DND-41 (cell line): ENCODE results near the gene SDHB.
A peak's percentile ranks its signal among the peaks of the same experiment; 100 is the strongest.

Source experiments
- ATAC-seq: fragments of 200-7000 bp; cut with Tn5 transposase; 3 replicates; pipeline ENCODE4 v1.9.1; 2021; ENCODE audit warnings: low read depth; ENCODE audit not compliant: insufficient read depth
- DNase-seq: peaks from one replicate; pipeline ENCODE4 v3.0.0-alpha.2; 2020
- H2AFZ ChIP-seq: 2 replicates; pipeline ENCODE4 v1.6.0; 2012; ENCODE audit warnings: low read depth, low read length
- H3K27ac ChIP-seq: 2 replicates; pipeline ENCODE4 v1.5.1; 2012; ENCODE audit warnings: low read length, inconsistent platforms
- H3K27me3 ChIP-seq: fragments of 200-600 bp; sonication (generic); 2 replicates; pipeline ENCODE4 v1.6.0; 2012; ENCODE audit warnings: low read length, mild to moderate bottlenecking, inconsistent platforms; ENCODE audit not compliant: insufficient read depth, poor library complexity
- H3K36me3 ChIP-seq: 2 replicates; pipeline ENCODE4 v1.5.1; 2012; ENCODE audit warnings: low read length, inconsistent platforms; ENCODE audit not compliant: insufficient read depth
- H3K4me1 ChIP-seq: 2 replicates; pipeline ENCODE4 v1.5.1; 2012; ENCODE audit warnings: mild to moderate bottlenecking, low read length; ENCODE audit not compliant: insufficient read depth
- H3K4me2 ChIP-seq: 2 replicates; pipeline ENCODE4 v1.6.0; 2012; ENCODE audit warnings: mild to moderate bottlenecking, moderate library complexity, low read length, inconsistent platforms; ENCODE audit not compliant: insufficient read depth
- H3K4me3 ChIP-seq, 2 experiments: fragments of 200-600 bp in 1 of 2; shearing (Covaris generic) in 1 of 2; 2 replicates each; pipeline ENCODE4 v1.5.1; 2012 to 2016; ENCODE audit warnings: inconsistent platforms in 2 of 2, low read length in 2 of 2, mild to moderate bottlenecking in 2 of 2, low read depth in 1 of 2, moderate library complexity in 1 of 2
- H3K79me2 ChIP-seq: 2 replicates; pipeline ENCODE4 v1.6.0; 2012; ENCODE audit warnings: low read length, inconsistent platforms; ENCODE audit not compliant: insufficient read depth
- H3K9ac ChIP-seq: 2 replicates; pipeline ENCODE4 v1.6.0; 2012; ENCODE audit warnings: low read depth, mild to moderate bottlenecking, inconsistent platforms, low read length, moderate library complexity
- H3K9me3 ChIP-seq: 2 replicates; pipeline ENCODE4 v1.5.1; 2012; ENCODE audit warnings: low read length, moderate library complexity, mild to moderate bottlenecking, inconsistent platforms; ENCODE audit not compliant: insufficient read depth, severe bottlenecking
- H4K20me1 ChIP-seq: 2 replicates; pipeline ENCODE4 v1.6.0; 2012; ENCODE audit warnings: low read length; ENCODE audit not compliant: insufficient read depth
- EZH2 ChIP-seq: IDR thresholded peaks from 3 replicates; pipeline ENCODE4 v1.6.1; 2012; ENCODE audit warnings: borderline replicate concordance, low read depth, mild to moderate bottlenecking, moderate library complexity, low read length, inconsistent platforms; ENCODE audit not compliant: severe bottlenecking
- TF ChIP-seq, protein P1 (sequence below): IDR thresholded peaks from 2 replicates; pipeline ENCODE4 v1.5.1; 2012; ENCODE audit warnings: borderline replicate concordance, low read length, moderate library complexity, mild to moderate bottlenecking; ENCODE audit not compliant: poor library complexity, severe bottlenecking; ENCODE audit errors: extremely low read depth

The SDHB gene

GRCh38 chr1:17053685-17054410, at the start of gene SDHB:
TSS of gene SDHB (minus strand) at chr1:17054032. CDS start at chr1:17054019, 13 bp downstream.
- Histone ChIP-seq H3K4me1 (peaks cover 17% of the 10 kb centered on the region), H3K9me3 (no peaks in the 10 kb centered on the region), H3K27me3 (no peaks in the 10 kb centered on the region), H3K4me2 (peak within 1 kb of the TSS; percentile 76), H3K4me3 (peak within 1 kb of the TSS; percentile 79 to 84), H2AFZ (peak within 1 kb of the TSS; percentile 86), H4K20me1 (peaks cover 6% of the 10 kb centered on the region; the same call in 1 of the 2 replicates), H3K27ac (peak within 1 kb of the TSS; percentile 80), H3K9ac (peak within 1 kb of the TSS; percentile 68), H3K79me2 (peaks cover 50% of the 10 kb centered on the region), H3K36me3 (peaks cover 19% of the 10 kb centered on the region; the same call in 1 of the 2 replicates)
- TF ChIP-seq, protein P1, sequence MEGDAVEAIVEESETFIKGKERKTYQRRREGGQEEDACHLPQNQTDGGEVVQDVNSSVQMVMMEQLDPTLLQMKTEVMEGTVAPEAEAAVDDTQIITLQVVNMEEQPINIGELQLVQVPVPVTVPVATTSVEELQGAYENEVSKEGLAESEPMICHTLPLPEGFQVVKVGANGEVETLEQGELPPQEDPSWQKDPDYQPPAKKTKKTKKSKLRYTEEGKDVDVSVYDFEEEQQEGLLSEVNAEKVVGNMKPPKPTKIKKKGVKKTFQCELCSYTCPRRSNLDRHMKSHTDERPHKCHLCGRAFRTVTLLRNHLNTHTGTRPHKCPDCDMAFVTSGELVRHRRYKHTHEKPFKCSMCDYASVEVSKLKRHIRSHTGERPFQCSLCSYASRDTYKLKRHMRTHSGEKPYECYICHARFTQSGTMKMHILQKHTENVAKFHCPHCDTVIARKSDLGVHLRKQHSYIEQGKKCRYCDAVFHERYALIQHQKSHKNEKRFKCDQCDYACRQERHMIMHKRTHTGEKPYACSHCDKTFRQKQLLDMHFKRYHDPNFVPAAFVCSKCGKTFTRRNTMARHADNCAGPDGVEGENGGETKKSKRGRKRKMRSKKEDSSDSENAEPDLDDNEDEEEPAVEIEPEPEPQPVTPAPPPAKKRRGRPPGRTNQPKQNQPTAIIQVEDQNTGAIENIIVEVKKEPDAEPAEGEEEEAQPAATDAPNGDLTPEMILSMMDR = no peak
- TF ChIP-seq EZH2 = no peak
- DNase-seq (peak; percentile 99), ATAC-seq (peak; percentile 99)

DNA sequence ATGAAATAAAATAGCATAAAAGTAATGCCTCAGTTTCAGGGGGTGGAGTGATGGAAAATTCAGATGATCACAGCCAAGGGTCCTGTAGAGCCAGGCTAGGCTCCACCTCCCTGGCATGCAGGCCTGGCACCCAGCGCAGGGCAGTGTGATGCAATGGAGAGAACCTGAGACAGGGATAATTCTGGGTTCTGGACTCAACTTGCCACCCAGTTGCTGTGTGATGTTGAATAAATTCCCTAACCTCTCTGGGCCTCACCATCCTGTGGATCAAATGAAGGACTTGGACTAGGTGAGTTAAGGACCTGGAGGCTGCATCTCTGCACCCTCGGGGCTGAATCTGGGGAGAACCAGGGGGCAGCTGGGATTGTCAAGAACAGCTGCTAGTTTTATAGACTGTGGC, 48.4 kb upstream of the SDHB start:
- H4K20me1 ChIP-seq = no peaks in the 10 kb centered on the region
- no peak overlapping the region for H3K9ac ChIP-seq
- no peaks in the 10 kb centered on the region for H3K36me3 ChIP-seq
- ATAC-seq = no peak
- no peak for TF ChIP-seq EZH2
- TF ChIP-seq, protein P1 = no peak
- no peak overlapping the region for H3K4me3 ChIP-seq
- H3K4me1 ChIP-seq = no peaks in the 10 kb centered on the region
- H3K27me3 ChIP-seq = peaks cover 8% of the 10 kb centered on the region
- H3K79me2 ChIP-seq = no peaks in the 10 kb centered on the region
- no peaks in the 10 kb centered on the region for H3K9me3 ChIP-seq
- no peak overlapping the region for H3K27ac ChIP-seq
- H3K4me2 ChIP-seq = no peak overlapping the region
- DNase-seq = no peak
- no peak overlapping the region for H2AFZ ChIP-seq

- no peak overlapping the region for H3K4me3 ChIP-seq
- DNase-seq = no peak
- 0 out of 2 replicates have a peak, but pooled peaks cover 2% of the 10 kb centered on the region for H4K20me1 ChIP-seq
- no peaks in the 10 kb centered on the region for H3K4me1 ChIP-seq
- H2AFZ ChIP-seq = no peak overlapping the region
- H3K9me3 ChIP-seq = no peaks in the 10 kb centered on the region
- H3K79me2 ChIP-seq = no peaks in the 10 kb centered on the region
- H3K4me2 ChIP-seq = no peak overlapping the region
- TF ChIP-seq EZH2 = no peak
- TF ChIP-seq, protein P1 = no peak
- no peak overlapping the region for H3K9ac ChIP-seq
- H3K27me3 ChIP-seq = peaks cover 8% of the 10 kb centered on the region
- H3K27ac ChIP-seq = no peak overlapping the region
- ATAC-seq = no peak
- no peaks in the 10 kb centered on the region for H3K36me3 ChIP-seq
These were observed 47.4 kb upstream of the SDHB start for GRCh38 chr1:17101261-17101660.
